ENCODE data around the gene LRMDA.

GRCh38 chr10:75431180-75432111 is at the start of gene LRMDA:
- TF ChIP-seq, protein P1, sequence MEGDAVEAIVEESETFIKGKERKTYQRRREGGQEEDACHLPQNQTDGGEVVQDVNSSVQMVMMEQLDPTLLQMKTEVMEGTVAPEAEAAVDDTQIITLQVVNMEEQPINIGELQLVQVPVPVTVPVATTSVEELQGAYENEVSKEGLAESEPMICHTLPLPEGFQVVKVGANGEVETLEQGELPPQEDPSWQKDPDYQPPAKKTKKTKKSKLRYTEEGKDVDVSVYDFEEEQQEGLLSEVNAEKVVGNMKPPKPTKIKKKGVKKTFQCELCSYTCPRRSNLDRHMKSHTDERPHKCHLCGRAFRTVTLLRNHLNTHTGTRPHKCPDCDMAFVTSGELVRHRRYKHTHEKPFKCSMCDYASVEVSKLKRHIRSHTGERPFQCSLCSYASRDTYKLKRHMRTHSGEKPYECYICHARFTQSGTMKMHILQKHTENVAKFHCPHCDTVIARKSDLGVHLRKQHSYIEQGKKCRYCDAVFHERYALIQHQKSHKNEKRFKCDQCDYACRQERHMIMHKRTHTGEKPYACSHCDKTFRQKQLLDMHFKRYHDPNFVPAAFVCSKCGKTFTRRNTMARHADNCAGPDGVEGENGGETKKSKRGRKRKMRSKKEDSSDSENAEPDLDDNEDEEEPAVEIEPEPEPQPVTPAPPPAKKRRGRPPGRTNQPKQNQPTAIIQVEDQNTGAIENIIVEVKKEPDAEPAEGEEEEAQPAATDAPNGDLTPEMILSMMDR (IDR thresholded peaks at IDR 0.05; ENCODE audit: low read depth, low read length) = no peak
- no peak for TF ChIP-seq EZH2phosphoT487 (IDR thresholded peaks at IDR 0.05; ENCODE audit: low read depth)

All from OCI-LY3 (cell line).